HG02870 (cell line): Measurements from ENCODE around the gene MIA.
"Not testable (repeated sequence)": the region's sequence is repeated elsewhere in the genome, so short reads cannot be mapped to it uniquely, and the experiment has no call there.

Experiments
- ATAC-seq: cut with Tn5 transposase; IDR thresholded peaks from one replicate; pipeline ENCODE4 v1.9.1; 2021; ENCODE audit warnings: mild to moderate bottlenecking, moderate library complexity; ENCODE audit not compliant: unreplicated experiment

The MIA gene

GRCh38 chr19:40774916-40775631, at the start of gene MIA:
Gene MIA, plus strand, starts transcription at chr19:40775521. Its CDS starts 22 bp downstream, at chr19:40775543.
- no peak for ATAC-seq

- ATAC-seq, result no peak
These were observed 49.0 kb upstream of the MIA start for GRCh38 chr19:40726279-40726678.

GRCh38 chr19:40730065-40730464, 45.3 kb upstream of the MIA start:
- ATAC-seq, result not testable (repeated sequence)

GRCh38 chr19:40732304-40732703, 43.0 kb upstream of the MIA start:
- not testable (repeated sequence) for ATAC-seq

GRCh38 chr19:40733149-40733548, 42.2 kb upstream of the MIA start:
- no peak for ATAC-seq

GRCh38 chr19:40735013-40735771, 40.1 kb upstream of the MIA start:
- ATAC-seq, result no peak

- no peak for ATAC-seq
These were observed 38.7 kb upstream of the MIA start for GRCh38 chr19:40736661-40737060.

- no peak for ATAC-seq
These were observed 38.1 kb upstream of the MIA start for GRCh38 chr19:40737102-40737644.

- no peak for ATAC-seq
These were observed 36.1 kb upstream of the MIA start for GRCh38 chr19:40739030-40739839.

GRCh38 chr19:40739871-40740703, 35.2 kb upstream of the MIA start:
- ATAC-seq, result no peak

- no peak for ATAC-seq
These were observed 34.6 kb upstream of the MIA start for GRCh38 chr19:40740747-40741146.

- no peak for ATAC-seq
These were observed 33.6 kb upstream of the MIA start for GRCh38 chr19:40741527-40742390.

GRCh38 chr19:40742477-40742876, 32.8 kb upstream of the MIA start:
- ATAC-seq, result no peak

GRCh38 chr19:40742886-40743285, 32.4 kb upstream of the MIA start:
- ATAC-seq, result no peak

- no peak for ATAC-seq
These were observed 31.4 kb upstream of the MIA start for GRCh38 chr19:40743926-40744325.

GRCh38 chr19:40744554-40745401, 30.5 kb upstream of the MIA start:
- no peak for ATAC-seq

- no peak for ATAC-seq
These were observed 29.9 kb upstream of the MIA start for GRCh38 chr19:40745402-40745780.

GRCh38 chr19:40747536-40747935, 27.8 kb upstream of the MIA start:
- ATAC-seq, result no peak
